ENCODE measurements around the gene TTC23. TPM values are rescaled to one million over a fixed set of nuclear protein-coding genes. Genes with fewer than 3 reads are reported as not detected.

TTC23 gene
- total RNA-seq, 1 experiment from 2014 or later, result 17.8 TPM

DNA sequence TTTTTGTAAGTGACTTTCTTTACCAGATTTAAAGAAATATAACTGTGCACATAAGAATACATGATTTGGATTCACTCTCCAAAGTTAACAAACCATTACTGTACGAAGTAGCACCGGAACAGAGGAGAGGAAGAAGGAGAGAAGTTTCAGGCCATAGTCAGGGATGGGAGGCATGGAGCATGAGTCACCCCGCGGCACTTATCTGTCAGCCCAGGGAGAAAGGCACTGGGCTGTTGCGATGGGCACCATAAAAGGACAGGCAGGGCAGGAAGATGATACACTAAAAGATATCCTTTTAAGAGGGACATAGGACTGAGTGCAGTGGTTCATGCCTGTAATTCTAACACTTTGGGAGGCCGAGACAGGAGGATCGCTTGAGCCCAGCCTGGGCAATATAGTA is 37.0 kb downstream of the TTC23 start (continued):
- TF ChIP-seq, protein P1, sequence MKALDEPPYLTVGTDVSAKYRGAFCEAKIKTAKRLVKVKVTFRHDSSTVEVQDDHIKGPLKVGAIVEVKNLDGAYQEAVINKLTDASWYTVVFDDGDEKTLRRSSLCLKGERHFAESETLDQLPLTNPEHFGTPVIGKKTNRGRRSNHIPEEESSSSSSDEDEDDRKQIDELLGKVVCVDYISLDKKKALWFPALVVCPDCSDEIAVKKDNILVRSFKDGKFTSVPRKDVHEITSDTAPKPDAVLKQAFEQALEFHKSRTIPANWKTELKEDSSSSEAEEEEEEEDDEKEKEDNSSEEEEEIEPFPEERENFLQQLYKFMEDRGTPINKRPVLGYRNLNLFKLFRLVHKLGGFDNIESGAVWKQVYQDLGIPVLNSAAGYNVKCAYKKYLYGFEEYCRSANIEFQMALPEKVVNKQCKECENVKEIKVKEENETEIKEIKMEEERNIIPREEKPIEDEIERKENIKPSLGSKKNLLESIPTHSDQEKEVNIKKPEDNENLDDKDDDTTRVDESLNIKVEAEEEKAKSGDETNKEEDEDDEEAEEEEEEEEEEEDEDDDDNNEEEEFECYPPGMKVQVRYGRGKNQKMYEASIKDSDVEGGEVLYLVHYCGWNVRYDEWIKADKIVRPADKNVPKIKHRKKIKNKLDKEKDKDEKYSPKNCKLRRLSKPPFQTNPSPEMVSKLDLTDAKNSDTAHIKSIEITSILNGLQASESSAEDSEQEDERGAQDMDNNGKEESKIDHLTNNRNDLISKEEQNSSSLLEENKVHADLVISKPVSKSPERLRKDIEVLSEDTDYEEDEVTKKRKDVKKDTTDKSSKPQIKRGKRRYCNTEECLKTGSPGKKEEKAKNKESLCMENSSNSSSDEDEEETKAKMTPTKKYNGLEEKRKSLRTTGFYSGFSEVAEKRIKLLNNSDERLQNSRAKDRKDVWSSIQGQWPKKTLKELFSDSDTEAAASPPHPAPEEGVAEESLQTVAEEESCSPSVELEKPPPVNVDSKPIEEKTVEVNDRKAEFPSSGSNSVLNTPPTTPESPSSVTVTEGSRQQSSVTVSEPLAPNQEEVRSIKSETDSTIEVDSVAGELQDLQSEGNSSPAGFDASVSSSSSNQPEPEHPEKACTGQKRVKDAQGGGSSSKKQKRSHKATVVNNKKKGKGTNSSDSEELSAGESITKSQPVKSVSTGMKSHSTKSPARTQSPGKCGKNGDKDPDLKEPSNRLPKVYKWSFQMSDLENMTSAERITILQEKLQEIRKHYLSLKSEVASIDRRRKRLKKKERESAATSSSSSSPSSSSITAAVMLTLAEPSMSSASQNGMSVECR (CRISPR knock-in tag; IDR thresholded peaks at IDR 0.05; ENCODE audit: borderline replicate concordance), result no peak
- no peak for TF ChIP-seq NFYB (CRISPR knock-in tag; conservative IDR thresholded peaks at IDR 0.05; ENCODE audit: low read depth)
- no peak for TF ChIP-seq HMGA2 (CRISPR knock-in tag; IDR thresholded peaks at IDR 0.05)
- no peak for TF ChIP-seq ZBTB21 (CRISPR knock-in tag; IDR thresholded peaks at IDR 0.05; ENCODE audit: borderline replicate concordance)
- no peak for TF ChIP-seq CREB1 (CRISPR knock-in tag; IDR thresholded peaks at IDR 0.05)
- TF ChIP-seq, protein P2, sequence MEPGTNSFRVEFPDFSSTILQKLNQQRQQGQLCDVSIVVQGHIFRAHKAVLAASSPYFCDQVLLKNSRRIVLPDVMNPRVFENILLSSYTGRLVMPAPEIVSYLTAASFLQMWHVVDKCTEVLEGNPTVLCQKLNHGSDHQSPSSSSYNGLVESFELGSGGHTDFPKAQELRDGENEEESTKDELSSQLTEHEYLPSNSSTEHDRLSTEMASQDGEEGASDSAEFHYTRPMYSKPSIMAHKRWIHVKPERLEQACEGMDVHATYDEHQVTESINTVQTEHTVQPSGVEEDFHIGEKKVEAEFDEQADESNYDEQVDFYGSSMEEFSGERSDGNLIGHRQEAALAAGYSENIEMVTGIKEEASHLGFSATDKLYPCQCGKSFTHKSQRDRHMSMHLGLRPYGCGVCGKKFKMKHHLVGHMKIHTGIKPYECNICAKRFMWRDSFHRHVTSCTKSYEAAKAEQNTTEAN (CRISPR knock-in tag; IDR thresholded peaks at IDR 0.05), result no peak
- TF ChIP-seq ZNF263 (CRISPR knock-in tag; IDR thresholded peaks at IDR 0.05; ENCODE audit: low read depth), result no peak

DNA sequence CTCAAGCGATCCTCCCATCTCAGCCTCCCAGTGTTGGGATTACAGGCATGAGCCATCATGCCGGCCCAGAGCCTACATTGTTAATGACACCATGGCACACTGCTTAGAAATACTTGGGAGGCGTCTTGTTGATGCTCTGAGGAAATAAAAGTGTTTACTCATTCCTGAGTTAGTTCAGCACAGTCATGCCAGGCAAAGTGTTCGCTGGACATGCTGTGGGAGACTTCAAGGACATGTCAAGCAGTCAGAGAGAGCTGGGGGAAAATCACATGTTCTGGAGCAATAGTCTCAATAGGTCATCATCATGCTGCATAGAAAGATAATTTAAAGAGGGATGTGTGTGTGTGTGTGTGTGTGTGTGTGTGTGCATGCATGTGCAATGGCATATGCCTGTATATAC is 37.5 kb downstream of the TTC23 start:
- DNase-seq (ENCODE audit: low spot score) (no peak), ATAC-seq (no peak)
- Mint-ChIP-seq H3K27me3 (ENCODE audit: low read depth) (no peaks in the 10 kb centered on the region), H3K4me1 (no peaks in the 10 kb centered on the region), H3K36me3 (peaks cover 3% of the 10 kb centered on the region), H3K9me3 (no peaks in the 10 kb centered on the region), H3K4me3 (no peak overlapping the region), H3K27ac (no peak overlapping the region)
- ChIA-PET CTCF (no interaction called here), POLR2A (no interaction called here)
- TF ChIP-seq, protein P3, sequence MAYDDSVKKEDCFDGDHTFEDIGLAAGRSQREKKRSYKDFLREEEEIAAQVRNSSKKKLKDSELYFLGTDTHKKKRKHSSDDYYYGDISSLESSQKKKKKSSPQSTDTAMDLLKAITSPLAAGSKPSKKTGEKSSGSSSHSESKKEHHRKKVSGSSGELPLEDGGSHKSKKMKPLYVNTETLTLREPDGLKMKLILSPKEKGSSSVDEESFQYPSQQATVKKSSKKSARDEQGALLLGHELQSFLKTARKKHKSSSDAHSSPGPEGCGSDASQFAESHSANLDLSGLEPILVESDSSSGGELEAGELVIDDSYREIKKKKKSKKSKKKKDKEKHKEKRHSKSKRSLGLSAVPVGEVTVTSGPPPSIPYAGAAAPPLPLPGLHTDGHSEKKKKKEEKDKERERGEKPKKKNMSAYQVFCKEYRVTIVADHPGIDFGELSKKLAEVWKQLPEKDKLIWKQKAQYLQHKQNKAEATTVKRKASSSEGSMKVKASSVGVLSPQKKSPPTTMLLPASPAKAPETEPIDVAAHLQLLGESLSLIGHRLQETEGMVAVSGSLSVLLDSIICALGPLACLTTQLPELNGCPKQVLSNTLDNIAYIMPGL (CRISPR knock-in tag; IDR thresholded peaks at IDR 0.05), result no peak
- TF ChIP-seq ETV6 (CRISPR knock-in tag; IDR thresholded peaks at IDR 0.05), result no peak
- TF ChIP-seq, protein P4, sequence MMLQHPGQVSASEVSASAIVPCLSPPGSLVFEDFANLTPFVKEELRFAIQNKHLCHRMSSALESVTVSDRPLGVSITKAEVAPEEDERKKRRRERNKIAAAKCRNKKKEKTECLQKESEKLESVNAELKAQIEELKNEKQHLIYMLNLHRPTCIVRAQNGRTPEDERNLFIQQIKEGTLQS (CRISPR knock-in tag; conservative IDR thresholded peaks at IDR 0.05), result no peak
- TF ChIP-seq, protein P5, sequence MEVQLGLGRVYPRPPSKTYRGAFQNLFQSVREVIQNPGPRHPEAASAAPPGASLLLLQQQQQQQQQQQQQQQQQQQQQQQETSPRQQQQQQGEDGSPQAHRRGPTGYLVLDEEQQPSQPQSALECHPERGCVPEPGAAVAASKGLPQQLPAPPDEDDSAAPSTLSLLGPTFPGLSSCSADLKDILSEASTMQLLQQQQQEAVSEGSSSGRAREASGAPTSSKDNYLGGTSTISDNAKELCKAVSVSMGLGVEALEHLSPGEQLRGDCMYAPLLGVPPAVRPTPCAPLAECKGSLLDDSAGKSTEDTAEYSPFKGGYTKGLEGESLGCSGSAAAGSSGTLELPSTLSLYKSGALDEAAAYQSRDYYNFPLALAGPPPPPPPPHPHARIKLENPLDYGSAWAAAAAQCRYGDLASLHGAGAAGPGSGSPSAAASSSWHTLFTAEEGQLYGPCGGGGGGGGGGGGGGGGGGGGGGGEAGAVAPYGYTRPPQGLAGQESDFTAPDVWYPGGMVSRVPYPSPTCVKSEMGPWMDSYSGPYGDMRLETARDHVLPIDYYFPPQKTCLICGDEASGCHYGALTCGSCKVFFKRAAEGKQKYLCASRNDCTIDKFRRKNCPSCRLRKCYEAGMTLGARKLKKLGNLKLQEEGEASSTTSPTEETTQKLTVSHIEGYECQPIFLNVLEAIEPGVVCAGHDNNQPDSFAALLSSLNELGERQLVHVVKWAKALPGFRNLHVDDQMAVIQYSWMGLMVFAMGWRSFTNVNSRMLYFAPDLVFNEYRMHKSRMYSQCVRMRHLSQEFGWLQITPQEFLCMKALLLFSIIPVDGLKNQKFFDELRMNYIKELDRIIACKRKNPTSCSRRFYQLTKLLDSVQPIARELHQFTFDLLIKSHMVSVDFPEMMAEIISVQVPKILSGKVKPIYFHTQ (CRISPR knock-in tag; IDR thresholded peaks at IDR 0.05), result no peak
- no peak for TF ChIP-seq KAT7 (CRISPR knock-in tag; IDR thresholded peaks at IDR 0.05; ENCODE audit: borderline replicate concordance)
- TF ChIP-seq, protein P6, sequence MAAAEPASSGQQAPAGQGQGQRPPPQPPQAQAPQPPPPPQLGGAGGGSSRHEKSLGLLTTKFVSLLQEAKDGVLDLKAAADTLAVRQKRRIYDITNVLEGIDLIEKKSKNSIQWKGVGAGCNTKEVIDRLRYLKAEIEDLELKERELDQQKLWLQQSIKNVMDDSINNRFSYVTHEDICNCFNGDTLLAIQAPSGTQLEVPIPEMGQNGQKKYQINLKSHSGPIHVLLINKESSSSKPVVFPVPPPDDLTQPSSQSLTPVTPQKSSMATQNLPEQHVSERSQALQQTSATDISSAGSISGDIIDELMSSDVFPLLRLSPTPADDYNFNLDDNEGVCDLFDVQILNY (CRISPR knock-in tag; IDR thresholded peaks at IDR 0.05), result no peak
- TF ChIP-seq JUN (CRISPR knock-in tag; IDR thresholded peaks at IDR 0.05), result no peak
- TF ChIP-seq TEAD4 (CRISPR knock-in tag; IDR thresholded peaks at IDR 0.05), result no peak
- TF ChIP-seq NFATC4 (CRISPR knock-in tag; IDR thresholded peaks at IDR 0.05), result no peak
- no peak for TF ChIP-seq HMGA2 (CRISPR knock-in tag; IDR thresholded peaks at IDR 0.05)
- TF ChIP-seq, protein P7, sequence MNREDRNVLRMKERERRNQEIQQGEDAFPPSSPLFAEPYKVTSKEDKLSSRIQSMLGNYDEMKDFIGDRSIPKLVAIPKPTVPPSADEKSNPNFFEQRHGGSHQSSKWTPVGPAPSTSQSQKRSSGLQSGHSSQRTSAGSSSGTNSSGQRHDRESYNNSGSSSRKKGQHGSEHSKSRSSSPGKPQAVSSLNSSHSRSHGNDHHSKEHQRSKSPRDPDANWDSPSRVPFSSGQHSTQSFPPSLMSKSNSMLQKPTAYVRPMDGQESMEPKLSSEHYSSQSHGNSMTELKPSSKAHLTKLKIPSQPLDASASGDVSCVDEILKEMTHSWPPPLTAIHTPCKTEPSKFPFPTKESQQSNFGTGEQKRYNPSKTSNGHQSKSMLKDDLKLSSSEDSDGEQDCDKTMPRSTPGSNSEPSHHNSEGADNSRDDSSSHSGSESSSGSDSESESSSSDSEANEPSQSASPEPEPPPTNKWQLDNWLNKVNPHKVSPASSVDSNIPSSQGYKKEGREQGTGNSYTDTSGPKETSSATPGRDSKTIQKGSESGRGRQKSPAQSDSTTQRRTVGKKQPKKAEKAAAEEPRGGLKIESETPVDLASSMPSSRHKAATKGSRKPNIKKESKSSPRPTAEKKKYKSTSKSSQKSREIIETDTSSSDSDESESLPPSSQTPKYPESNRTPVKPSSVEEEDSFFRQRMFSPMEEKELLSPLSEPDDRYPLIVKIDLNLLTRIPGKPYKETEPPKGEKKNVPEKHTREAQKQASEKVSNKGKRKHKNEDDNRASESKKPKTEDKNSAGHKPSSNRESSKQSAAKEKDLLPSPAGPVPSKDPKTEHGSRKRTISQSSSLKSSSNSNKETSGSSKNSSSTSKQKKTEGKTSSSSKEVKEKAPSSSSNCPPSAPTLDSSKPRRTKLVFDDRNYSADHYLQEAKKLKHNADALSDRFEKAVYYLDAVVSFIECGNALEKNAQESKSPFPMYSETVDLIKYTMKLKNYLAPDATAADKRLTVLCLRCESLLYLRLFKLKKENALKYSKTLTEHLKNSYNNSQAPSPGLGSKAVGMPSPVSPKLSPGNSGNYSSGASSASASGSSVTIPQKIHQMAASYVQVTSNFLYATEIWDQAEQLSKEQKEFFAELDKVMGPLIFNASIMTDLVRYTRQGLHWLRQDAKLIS (CRISPR knock-in tag; IDR thresholded peaks at IDR 0.05; ENCODE audit: borderline replicate concordance), result no peak
- TF ChIP-seq ATF1 (CRISPR knock-in tag; IDR thresholded peaks at IDR 0.05), result no peak
- TF ChIP-seq, protein P8, sequence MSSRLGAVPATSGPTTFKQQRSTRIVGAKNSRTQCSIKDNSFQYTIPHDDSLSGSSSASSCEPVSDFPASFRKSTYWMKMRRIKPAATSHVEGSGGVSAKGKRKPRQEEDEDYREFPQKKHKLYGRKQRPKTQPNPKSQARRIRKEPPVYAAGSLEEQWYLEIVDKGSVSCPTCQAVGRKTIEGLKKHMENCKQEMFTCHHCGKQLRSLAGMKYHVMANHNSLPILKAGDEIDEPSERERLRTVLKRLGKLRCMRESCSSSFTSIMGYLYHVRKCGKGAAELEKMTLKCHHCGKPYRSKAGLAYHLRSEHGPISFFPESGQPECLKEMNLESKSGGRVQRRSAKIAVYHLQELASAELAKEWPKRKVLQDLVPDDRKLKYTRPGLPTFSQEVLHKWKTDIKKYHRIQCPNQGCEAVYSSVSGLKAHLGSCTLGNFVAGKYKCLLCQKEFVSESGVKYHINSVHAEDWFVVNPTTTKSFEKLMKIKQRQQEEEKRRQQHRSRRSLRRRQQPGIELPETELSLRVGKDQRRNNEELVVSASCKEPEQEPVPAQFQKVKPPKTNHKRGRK (CRISPR knock-in tag; IDR thresholded peaks at IDR 0.05; ENCODE audit: borderline replicate concordance), result no peak
- TF ChIP-seq FOXJ3 (CRISPR knock-in tag; IDR thresholded peaks at IDR 0.05; ENCODE audit: borderline replicate concordance), result no peak

Data from WTC11 (cell line).